Testis (tissue), 3 donors: ENCODE measurements around the gene MAP3K20. TPM values are rescaled to one million over a fixed set of nuclear protein-coding genes. Genes with fewer than 3 reads are reported as not detected.
"Not testable (repeated sequence)": the region's sequence is repeated elsewhere in the genome, so short reads cannot be mapped to it uniquely, and the experiment has no call there.

Source experiments
- DNase-seq: peaks from one replicate; pipeline ENCODE4 v3.0.0-alpha.2; 2019
- H3K27ac ChIP-seq, 2 donors: fragments of 200-600 bp; sonication (generic); one replicate each; pipeline ENCODE4 v1.5.1; 2019
- H3K27me3 ChIP-seq: fragments of 200-600 bp; sonication (generic); one replicate; pipeline ENCODE4 v1.5.1; 2019
- H3K36me3 ChIP-seq: fragments of 200-600 bp; sonication (generic); one replicate; pipeline ENCODE4 v1.5.1; 2017; ENCODE audit warnings: low read depth; ENCODE audit errors: missing control alignments
- H3K4me1 ChIP-seq: fragments of 200-600 bp; sonication (generic); one replicate; pipeline ENCODE4 v1.5.1; 2019
- H3K4me3 ChIP-seq, 2 donors: fragments of 200-600 bp; sonication (generic); one replicate each; pipeline ENCODE4 v1.5.1; 2017 to 2019
- H3K9me3 ChIP-seq: fragments of 200-600 bp; sonication (generic); one replicate; pipeline ENCODE4 v1.5.1; 2017
- CTCF ChIP-seq, 3 experiments: fragments of 450-650 bp in 2 of 3; fragments of 200-600 bp in 1 of 3; sonication (generic) in 1 of 3; IDR thresholded peaks; one replicate each; pipeline ENCODE4 v1.5.1; 2016 to 2019; ENCODE audit warnings: antibody characterized with exemption in 3 of 3, mild to moderate bottlenecking in 2 of 3, moderate library complexity in 1 of 3
- POLR2A ChIP-seq: fragments of 450-650 bp; IDR thresholded peaks from one replicate; pipeline ENCODE4 v1.6.1; 2017; ENCODE audit warnings: antibody characterized with exemption, mild to moderate bottlenecking, moderate library complexity
- whole genome bisulfite sequencing, 2 donors: methylation state at CpG; one replicate each; pipeline ENCODE4 v1.1.5; 2018; 5-methylcytosine and 5-hydroxymethylcytosine counted together
- intact Hi-C: fragments of 100-400 bp; cut with DNase I; formaldehyde crosslinking; loops from one replicate; pipeline ENCODE4 v1.15.1; 2023; ENCODE audit warnings: low total_unique reads
- polyA plus RNA-seq: library from polyadenylated mRNA; stranded (reverse); fragments of 350-450 nt; fragmentation: Illumina TruSeq; extraction: RNeasy Lipid Tissue Mini Kit (QIAGEN cat#74804); gene quantifications from one replicate; pipeline ENCODE4 v1.2.3, GENCODE V29; 2014; ENCODE audit warnings: low read depth, low replicate concordance; ENCODE audit not compliant: insufficient read depth
- total RNA-seq, 2 donors: library from RNA; depleted of rRNA; stranded (reverse); fragments of >200 nt; gene quantifications; one replicate each; pipeline ENCODE4 v1.2.3, GENCODE V29; 2016

The MAP3K20 gene
- total and polyA plus RNA-seq, 3 donors from 2014 or later = 20.7 to 30.8 (median 25.3) TPM

- WGBS, 2 donors = 32 to 44% methylated on average over 2 of the region's 2 CpGs
- no peaks in the 10 kb centered on the region for H3K36me3 ChIP-seq
- no peak overlapping the region for H3K4me3 ChIP-seq
- peak overlapping the region; percentile 26 to 54 for H3K27ac ChIP-seq
- intact Hi-C loops = no loop called here
- H3K4me1 ChIP-seq = peaks cover 16% of the 10 kb centered on the region
- H3K9me3 ChIP-seq = no peaks in the 10 kb centered on the region
- no peaks in the 10 kb centered on the region for H3K27me3 ChIP-seq
- TF ChIP-seq POLR2A (no peak), CTCF (IDR thresholded peaks at IDR 0.05) (no peak)
- no peak for DNase-seq
Observed at GRCh38 chr2:173202570-173202969, 126.9 kb downstream of the MAP3K20 start.

- WGBS, 2 donors = 40 to 41% methylated on average over 2 of the region's 2 CpGs
- no peak for TF ChIP-seq CTCF (IDR thresholded peaks at IDR 0.05)
- no peak overlapping the region for H3K4me3 ChIP-seq
- no peak overlapping the region for H3K27ac ChIP-seq
- H3K4me1 ChIP-seq = peaks cover 16% of the 10 kb centered on the region
- H3K27me3 ChIP-seq = no peaks in the 10 kb centered on the region
- H3K36me3 ChIP-seq = no peaks in the 10 kb centered on the region
- intact Hi-C loops = no loop called here
- no peaks in the 10 kb centered on the region for H3K9me3 ChIP-seq
- DNase-seq = no peak
Observed at GRCh38 chr2:173204316-173204715, 128.7 kb downstream of the MAP3K20 start.

GRCh38 chr2:173205375-173205774 is 129.7 kb downstream of the MAP3K20 start:
- no peak overlapping the region for H3K4me3 ChIP-seq
- no peaks in the 10 kb centered on the region for H3K36me3 ChIP-seq
- DNase-seq = peak; percentile 88
- no peaks in the 10 kb centered on the region for H3K9me3 ChIP-seq
- peak overlapping the region; percentile 26 to 51 for H3K27ac ChIP-seq
- H3K4me1 ChIP-seq = peaks cover 19% of the 10 kb centered on the region
- no peaks in the 10 kb centered on the region for H3K27me3 ChIP-seq
- TF ChIP-seq CTCF (IDR thresholded peaks at IDR 0.05) (no peak), POLR2A (no peak)
- intact Hi-C loops = no loop called here
- WGBS, 2 donors = 39 to 42% methylated on average over 2 of the region's 2 CpGs

GRCh38 chr2:173207124-173207523 is 131.5 kb downstream of the MAP3K20 start:
- H3K9me3 ChIP-seq, intact Hi-C loops, H3K27me3 ChIP-seq, H3K36me3 ChIP-seq, H3K4me3 ChIP-seq, H3K27ac ChIP-seq: not testable (repeated sequence)
- peak; percentile 54 for DNase-seq
- WGBS, 2 donors = 61 to 63% methylated on average over 9 of the region's 9 CpGs
- peaks cover 18% of the 10 kb centered on the region for H3K4me1 ChIP-seq

GRCh38 chr2:173210270-173211196 is 134.9 kb downstream of the MAP3K20 start:
- DNase-seq = peak; percentile 86
- Histone ChIP-seq H3K4me3 (no peak overlapping the region), H3K9me3 (no peaks in the 10 kb centered on the region), H3K27me3 (no peaks in the 10 kb centered on the region), H3K27ac (peak overlapping the region; percentile 36 to 47), H3K36me3 (no peaks in the 10 kb centered on the region), H3K4me1 (peaks cover 8% of the 10 kb centered on the region)
- intact Hi-C loops = no loop called here
- WGBS, 2 donors = 34 to 36% methylated on average over 8 of the region's 8 CpGs
- TF ChIP-seq CTCF (IDR thresholded peaks at IDR 0.05) = peak; percentile 79 to 90 (median 87)
- no peak for TF ChIP-seq POLR2A
